SK-N-SH (cell line): Measurements from ENCODE around the gene CEP112. TPM values are rescaled to one million over a fixed set of nuclear protein-coding genes. Genes with fewer than 3 reads are reported as not detected.

Source experiments
- CTCF ChIA-PET: fragments of 300-600, 350-600 bp; formaldehyde crosslinking; extraction: SDS; loops from one replicate; lab custom pipeline; 2021; lab: Yijun Ruan, JAX
- POLR2A ChIA-PET: fragments of 350-600 bp; sonication (Branson Sonifier 250); formaldehyde crosslinking; extraction: SDS; loops from one replicate; lab custom pipeline; 2020; ENCODE audit warnings: antibody characterized with exemption, inconsistent platforms; lab: Yijun Ruan, JAX
- DNase-seq: peaks from one replicate; pipeline ENCODE4 v3.0.0; 2012
- H2AFZ ChIP-seq: fragments of 200-600 bp; sonication (generic); 2 replicates; pipeline ENCODE4 v1.8.1; 2016; ENCODE audit warnings: antibody characterized with exemption, mild to moderate bottlenecking, low read depth
- H3F3A ChIP-seq: fragments of 200-600 bp; sonication (generic); replicated peaks from 2 replicates; pipeline ENCODE3; 2016; ENCODE audit warnings: antibody characterized with exemption, mild to moderate bottlenecking; ENCODE audit not compliant: insufficient read depth
- H3K27ac ChIP-seq, 2 experiments: fragments of 200-500 bp in 1 of 2; fragments of 200-600 bp in 1 of 2; sonication (Bioruptor generic) in 1 of 2; sonication (generic), shearing (Covaris generic) in 1 of 2; 2 replicates each; pipeline versions ENCODE4 v1.5.1 to v1.6.1; 2014 to 2016; ENCODE audit warnings: low read depth in 2 of 2, inconsistent platforms in 1 of 2, low read length in 1 of 2, mild to moderate bottlenecking in 1 of 2, mixed read lengths in 1 of 2
- H3K27me3 ChIP-seq: fragments of 200-600 bp; sonication (generic), shearing (Covaris generic); 2 replicates; pipeline ENCODE4 v1.6.1; 2016; ENCODE audit warnings: mixed run types; ENCODE audit not compliant: insufficient read depth
- H3K36me3 ChIP-seq, 2 experiments: fragments of 200-500 bp in 1 of 2; fragments of 200-600 bp in 1 of 2; sonication (Bioruptor generic) in 1 of 2; sonication (generic) in 1 of 2; replicated peaks in 1 of 2; 2 replicates each; pipeline versions ENCODE3 to v1.5.1; 2014 to 2016; ENCODE audit warnings: low read length in 1 of 2, mild to moderate bottlenecking in 1 of 2; ENCODE audit not compliant: insufficient read depth in 2 of 2, control insufficient read depth in 1 of 2
- H3K4me1 ChIP-seq, 2 experiments: fragments of 200-500 bp in 1 of 2; fragments of 200-600 bp in 1 of 2; sonication (Bioruptor generic) in 1 of 2; sonication (generic), shearing (Covaris generic) in 1 of 2; 2 replicates each; pipeline versions ENCODE4 v1.5.1 to v1.6.1; 2014 to 2016; ENCODE audit warnings: low read depth in 1 of 2, low read length in 1 of 2, mixed run types in 1 of 2; ENCODE audit not compliant: insufficient read depth in 2 of 2, control insufficient read depth in 1 of 2
- H3K4me2 ChIP-seq: fragments of 200-600 bp; sonication (generic), shearing (Covaris generic); 2 replicates; pipeline ENCODE4 v1.6.1; 2017; ENCODE audit warnings: mixed run types
- H3K4me3 ChIP-seq, 2 experiments: fragments of 200-500 bp in 1 of 2; fragments of 200-600 bp in 1 of 2; sonication (Bioruptor generic) in 1 of 2; sonication (generic), shearing (Covaris generic) in 1 of 2; 2 replicates each; pipeline versions ENCODE4 v1.5.1 to v1.8.1; 2014 to 2016; ENCODE audit warnings: low read depth in 2 of 2, inconsistent platforms in 1 of 2, low read length in 1 of 2, mild to moderate bottlenecking in 1 of 2, mixed read lengths in 1 of 2, moderate library complexity in 1 of 2
- H3K79me2 ChIP-seq: fragments of 200-600 bp; sonication (generic); 2 replicates; pipeline ENCODE4 v1.8.1; 2017; ENCODE audit warnings: mild to moderate bottlenecking; ENCODE audit not compliant: insufficient read depth
- H3K9ac ChIP-seq: fragments of 200-600 bp; sonication (generic); 2 replicates; pipeline ENCODE4 v1.6.1; 2017; ENCODE audit warnings: mixed run types
- H3K9me2 ChIP-seq: fragments of 200-600 bp; sonication (generic); 2 replicates; pipeline ENCODE4 v1.6.1; 2017; ENCODE audit warnings: mixed run types
- H3K9me3 ChIP-seq: fragments of 200-600 bp; sonication (generic); 2 replicates; pipeline ENCODE4 v1.6.1; 2017; ENCODE audit warnings: mixed run types, mild to moderate bottlenecking, moderate library complexity
- H4K20me1 ChIP-seq: fragments of 200-600 bp; sonication (generic); 2 replicates; pipeline ENCODE4 v1.6.1; 2017; ENCODE audit warnings: mild to moderate bottlenecking, mixed run types; ENCODE audit not compliant: insufficient read depth
- CHD2 ChIP-seq: fragments of 150-350 bp; IDR thresholded peaks from 2 replicates; pipeline ENCODE4 v1.6.1; 2018; ENCODE audit warnings: low read length; ENCODE audit not compliant: partially characterized antibody
- CTCF ChIP-seq: fragments of 200-600 bp; sonication (generic); IDR thresholded peaks from 2 replicates; pipeline ENCODE4 v1.6.1; 2017; ENCODE audit warnings: antibody characterized with exemption, mild to moderate bottlenecking, moderate library complexity
- ELF1 ChIP-seq: IDR thresholded peaks from 2 replicates; pipeline ENCODE4 v1.4.0; 2012
- EP300 ChIP-seq, 2 experiments: IDR thresholded peaks; 2 replicates each; pipeline versions ENCODE4 v1.4.0 to v1.6.1; 2012; ENCODE audit warnings: borderline replicate concordance in 1 of 2, low read depth in 1 of 2, low read length in 1 of 2
- EZH2phosphoT487 ChIP-seq: fragments of 200-600 bp; sonication (generic); IDR thresholded peaks from 2 replicates; pipeline ENCODE4 v1.6.1; 2017; ENCODE audit warnings: low read depth, mixed run types, mild to moderate bottlenecking, antibody characterized with exemption, moderate library complexity, borderline replicate concordance
- FOSL2 ChIP-seq: IDR thresholded peaks from 2 replicates; pipeline ENCODE4 v1.4.0; 2012; ENCODE audit warnings: low read depth, mild to moderate bottlenecking, moderate library complexity, borderline replicate concordance
- FOXJ3 ChIP-seq: sonication (generic); formaldehyde crosslinking; IDR thresholded peaks from 2 replicates; pipeline ENCODE4 v1.5.1; 2020; ENCODE audit warnings: mild to moderate bottlenecking, missing genetic modification reagents
- FOXM1 ChIP-seq: IDR thresholded peaks from 2 replicates; pipeline ENCODE4 v1.4.0; 2012; ENCODE audit warnings: low read depth, mild to moderate bottlenecking
- GABPA ChIP-seq: IDR thresholded peaks from 2 replicates; pipeline ENCODE4 v1.4.0; 2012; ENCODE audit warnings: low read depth, mild to moderate bottlenecking
- GATA2 ChIP-seq: sonication (generic); formaldehyde crosslinking; IDR thresholded peaks from 2 replicates; pipeline ENCODE4 v1.5.0; 2020; ENCODE audit warnings: mild to moderate bottlenecking, missing genetic modification reagents
- IRF3 ChIP-seq: fragments of 150-350 bp; IDR thresholded peaks from 2 replicates; pipeline ENCODE4 v1.6.1; 2016; ENCODE audit warnings: mild to moderate bottlenecking, low read depth, low read length
- JUND ChIP-seq: IDR thresholded peaks from 2 replicates; pipeline ENCODE4 v1.4.0; 2012
- MAX ChIP-seq: IDR thresholded peaks from 2 replicates; pipeline ENCODE4 v1.4.0; 2012; ENCODE audit warnings: low read depth
- MEF2A ChIP-seq: IDR thresholded peaks from 2 replicates; pipeline ENCODE4 v1.4.0; 2012; ENCODE audit warnings: low read depth, borderline replicate concordance
- NFIC ChIP-seq: IDR thresholded peaks from 2 replicates; pipeline ENCODE4 v1.4.0; 2012; ENCODE audit warnings: borderline replicate concordance
- NRF1 ChIP-seq: IDR thresholded peaks from 2 replicates; pipeline ENCODE4 v1.6.1; 2012; ENCODE audit warnings: low read depth, mild to moderate bottlenecking, low read length
- PBX3 ChIP-seq: IDR thresholded peaks from 2 replicates; pipeline ENCODE4; 2012
- POLR2AphosphoS5 ChIP-seq: IDR thresholded peaks from 2 replicates; pipeline ENCODE4 v1.6.1; 2012; ENCODE audit warnings: low read depth, low read length
- REST ChIP-seq: IDR thresholded peaks from 2 replicates; pipeline ENCODE4 v1.6.1; 2012; ENCODE audit warnings: mild to moderate bottlenecking, low read depth, low read length, moderate library complexity
- SMC3 ChIP-seq: IDR thresholded peaks from 2 replicates; pipeline ENCODE4 v1.6.1; 2012; ENCODE audit warnings: low read depth, low read length, improper control_type of control experiment
- TCF12 ChIP-seq: IDR thresholded peaks from 2 replicates; pipeline ENCODE4 v1.4.0; 2012
- TEAD4 ChIP-seq: IDR thresholded peaks from 2 replicates; pipeline ENCODE4 v1.4.0; 2012; ENCODE audit warnings: mild to moderate bottlenecking, borderline replicate concordance; ENCODE audit not compliant: insufficient read depth
- USF1 ChIP-seq: IDR thresholded peaks from 2 replicates; pipeline ENCODE4 v1.4.0; 2012; ENCODE audit warnings: low read depth, borderline replicate concordance
- YY1 ChIP-seq: IDR thresholded peaks from 2 replicates; pipeline ENCODE4 v1.4.0; 2012; ENCODE audit warnings: low read depth, mild to moderate bottlenecking
- WGBS: methylation state at CpG from one replicate; pipeline ENCODE4 v1.1.6; 2017; ENCODE audit warnings: low lambda C conversion rate; 5-methylcytosine and 5-hydroxymethylcytosine counted together
- polyA plus RNA-seq, 3 experiments: library from polyadenylated mRNA; depleted of rRNA; stranded (reverse); fragments of >200 nt; gene quantifications; 2 replicates each; pipeline ENCODE4 v1.2.3, GENCODE V29; 2012

The CEP112 gene
- polyA plus RNA-seq, 1 of the 3 experiments (the other 2 are of a cell fraction) = 7.9 TPM

GRCh38 chr17:65876985-65877384 is 314.9 kb downstream of the CEP112 start (continued):
- no peak for TF ChIP-seq FOXM1
- TF ChIP-seq POLR2AphosphoS5 = no peak
- TF ChIP-seq NRF1 = no peak
- TF ChIP-seq IRF3 = no peak
- TF ChIP-seq ELF1 = no peak
- TF ChIP-seq NFIC = no peak
- TF ChIP-seq YY1 = no peak
- TF ChIP-seq TEAD4 = no peak
- no peak for TF ChIP-seq EP300 (IDR thresholded peaks at IDR 0.05; ENCODE audit: borderline replicate concordance in 1 of 2, low read depth in 1 of 2, low read length in 1 of 2)
- TF ChIP-seq JUND = no peak
- TF ChIP-seq GABPA = no peak
- no peak for TF ChIP-seq SMC3
- TF ChIP-seq, all 33 proteins: peak for 0

- 79% methylated on average over 3 of the region's 3 CpGs for WGBS
- Histone ChIP-seq H3K9ac (no peak overlapping the region), H3K4me2 (no peak overlapping the region), H3K79me2 (no peaks in the 10 kb centered on the region), H3K27me3 (no peaks in the 10 kb centered on the region), H4K20me1 (no peaks in the 10 kb centered on the region), H3K4me1 (no peaks in the 10 kb centered on the region), H3K27ac (no peak overlapping the region), H3K9me2 (no peaks in the 10 kb centered on the region), H2AFZ (no peak overlapping the region), H3K4me3 (no peak overlapping the region), H3K9me3 (no peaks in the 10 kb centered on the region), H3F3A (no peaks in the 10 kb centered on the region), H3K36me3 (no peaks in the 10 kb centered on the region)
- CTCF ChIA-PET = interaction anchor here (0.6 to 0.9 kb wide), 2 partner anchors 257 to 286 kb away, joined by 3 read pairs; no protein-coding TSS in a partner anchor
- POLR2A ChIA-PET = no interaction called here
- no peak for DNase-seq
- TF ChIP-seq CHD2 (no peak), FOSL2 (no peak), FOXJ3 (no peak), MAX (no peak), MEF2A (no peak), ELF1 (no peak), REST (no peak), GATA2 (CRISPR knock-in tag) (no peak), FOXM1 (no peak), USF1 (no peak), PBX3 (no peak), JUND (no peak), EZH2phosphoT487 (no peak), CTCF (no peak), YY1 (no peak), TCF12 (no peak)
Measured at GRCh38 chr17:65868881-65869280, 323.1 kb downstream of the CEP112 start.
